H1 (cell line): ENCODE measurements around the gene RNU2-1. TPM values are rescaled to one million over a fixed set of nuclear protein-coding genes. Genes with fewer than 3 reads are reported as not detected.

Source experiments
- CTCF ChIA-PET: fragments of 300-600 bp; sonication (Branson Sonifier 250); formaldehyde crosslinking; loops from one replicate; lab custom pipeline; 2021; ENCODE audit not compliant: partially characterized antibody; lab: Charles Lee
- POLR2A ChIA-PET: fragments of 300-600 bp; sonication (Branson Sonifier 250); formaldehyde crosslinking; loops from one replicate; lab custom pipeline; 2021; ENCODE audit warnings: inconsistent platforms; ENCODE audit not compliant: partially characterized antibody; lab: Charles Lee
- DNase-seq, 2 experiments: peaks; one replicate each; pipeline versions ENCODE4 v3.0.0 to v3.0.0-alpha.2; 2010 to 2022; ENCODE audit warnings: low spot score in 2 of 2, low read depth in 1 of 2, mixed read lengths in 1 of 2
- FAIRE-seq: peaks from 2 replicates; lab custom pipeline; 2011; peaks lifted over from hg19 to GRCh38; lab: Jason Lieb, UNC
- H2AFZ ChIP-seq: 2 replicates; pipeline ENCODE4 v1.8.1; 2012; ENCODE audit warnings: low read length, inconsistent platforms
- H2AK5ac ChIP-seq: 2 replicates; pipeline ENCODE4 v1.6.1; 2013; ENCODE audit warnings: low read depth, low read length
- H2BK120ac ChIP-seq: replicated peaks from 2 replicates; pipeline ENCODE3; 2013; ENCODE audit warnings: low read depth, low read length, inconsistent platforms
- H2BK12ac ChIP-seq: 2 replicates; pipeline ENCODE4 v1.6.1; 2013; ENCODE audit warnings: low read depth, low read length
- H2BK15ac ChIP-seq: 2 replicates; pipeline ENCODE4 v1.6.1; 2013; ENCODE audit warnings: low read length
- H2BK20ac ChIP-seq: 2 replicates; pipeline ENCODE4 v1.6.1; 2013; ENCODE audit warnings: low read length
- H2BK5ac ChIP-seq: 2 replicates; pipeline ENCODE4 v1.6.1; 2013; ENCODE audit warnings: low read depth, low read length
- H3K14ac ChIP-seq: 2 replicates; pipeline ENCODE4 v1.6.1; 2013; ENCODE audit warnings: inconsistent platforms; ENCODE audit not compliant: insufficient read length
- H3K18ac ChIP-seq: 2 replicates; pipeline ENCODE4 v1.6.1; 2013; ENCODE audit warnings: low read length; ENCODE audit errors: extremely low read depth
- H3K23ac ChIP-seq: 2 replicates; pipeline ENCODE4 v1.6.1; 2013; ENCODE audit warnings: inconsistent platforms; ENCODE audit not compliant: insufficient read length
- H3K23me2 ChIP-seq: 2 replicates; pipeline ENCODE4 v1.6.1; 2013; ENCODE audit warnings: low read depth, low read length
- H3K27ac ChIP-seq: 2 replicates; pipeline ENCODE4 v1.6.1; 2011; ENCODE audit warnings: low read depth, low read length, inconsistent platforms
- H3K27me3 ChIP-seq, 4 experiments: replicated peaks in 1 of 4; 1 replicate in 1 of 4; 2 replicates in 3 of 4; pipeline versions ENCODE4 v1.6.1 to v1.8.1; 2011 to 2013; ENCODE audit warnings: low read length in 3 of 4, mild to moderate bottlenecking in 3 of 4, inconsistent platforms in 2 of 4, mixed read lengths in 2 of 4, moderate library complexity in 1 of 4; ENCODE audit not compliant: control insufficient read depth in 3 of 4, insufficient read depth in 3 of 4; ENCODE audit errors: extremely low read depth in 1 of 4
- H3K36me3 ChIP-seq, 4 experiments: 2 replicates each; pipeline versions ENCODE4 v1.6.1 to v1.8.1; 2011 to 2013; ENCODE audit warnings: mild to moderate bottlenecking in 4 of 4, low read length in 3 of 4, moderate library complexity in 2 of 4, control low read depth in 1 of 4, inconsistent platforms in 1 of 4; ENCODE audit not compliant: insufficient read depth in 4 of 4, control insufficient read depth in 2 of 4
- H3K4ac ChIP-seq: replicated peaks from 2 replicates; pipeline ENCODE3; 2013; ENCODE audit warnings: low read length, low read depth, mixed read lengths, inconsistent platforms; ENCODE audit not compliant: insufficient read length
- H3K4me1 ChIP-seq, 4 experiments: replicated peaks in 1 of 4; 1 replicate in 1 of 4; 2 replicates in 3 of 4; pipeline versions ENCODE4 v1.6.1 to v1.8.1; 2011 to 2013; ENCODE audit warnings: low read length in 3 of 4, inconsistent platforms in 2 of 4, mixed read lengths in 1 of 4; ENCODE audit not compliant: insufficient read depth in 4 of 4, control insufficient read depth in 3 of 4
- H3K4me2 ChIP-seq, 2 experiments: 2 replicates each; pipeline versions ENCODE4 v1.6.1 to v1.8.1; 2011 to 2013; ENCODE audit warnings: low read depth in 2 of 2, low read length in 2 of 2, control low read depth in 1 of 2, inconsistent platforms in 1 of 2, mild to moderate bottlenecking in 1 of 2; ENCODE audit not compliant: insufficient read depth in 1 of 2
- H3K4me3 ChIP-seq, 4 experiments: fragments of 200-600, 300-600 bp in 1 of 4; sonication (generic), shearing (Covaris generic), sonication (Bioruptor Twin) in 1 of 4; 2 replicates each; pipeline versions ENCODE4 v1.5.1 to v1.8.1; 2011 to 2016; ENCODE audit warnings: low read length in 4 of 4, low read depth in 3 of 4, control low read depth in 2 of 4, inconsistent platforms in 2 of 4, mild to moderate bottlenecking in 2 of 4, mixed read lengths in 1 of 4, moderate library complexity in 1 of 4; ENCODE audit not compliant: insufficient read depth in 2 of 4; ENCODE audit errors: extremely low read depth in 1 of 4
- H3K56ac ChIP-seq: replicated peaks from 2 replicates; pipeline ENCODE3; 2013; ENCODE audit warnings: low read depth, mild to moderate bottlenecking, mixed read lengths, low read length, inconsistent platforms; ENCODE audit not compliant: insufficient read length
- H3K79me1 ChIP-seq: 2 replicates; pipeline ENCODE4 v1.6.1; 2013; ENCODE audit warnings: low read depth, low read length, control low read depth
- H3K79me2 ChIP-seq, 2 experiments: 2 replicates each; pipeline versions ENCODE4 v1.6.1 to v1.8.1; 2012 to 2013; ENCODE audit warnings: low read length in 2 of 2, mild to moderate bottlenecking in 2 of 2, inconsistent platforms in 1 of 2; ENCODE audit not compliant: insufficient read depth in 2 of 2, control insufficient read depth in 1 of 2
- H3K9ac ChIP-seq, 4 experiments: replicated peaks in 1 of 4; 1 replicate in 1 of 4; 2 replicates in 3 of 4; pipeline versions ENCODE4 v1.6.1 to v1.8.1; 2011 to 2013; ENCODE audit warnings: low read depth in 3 of 4, low read length in 3 of 4, control low read depth in 2 of 4, mild to moderate bottlenecking in 2 of 4, moderate library complexity in 2 of 4, inconsistent platforms in 1 of 4; ENCODE audit errors: extremely low read depth in 1 of 4
- H3K9me3 ChIP-seq, 2 experiments: 2 replicates each; pipeline versions ENCODE4 v1.6.1 to v1.8.1; 2012 to 2013; ENCODE audit warnings: mild to moderate bottlenecking in 2 of 2, moderate library complexity in 2 of 2, control low read depth in 1 of 2, inconsistent platforms in 1 of 2, low read depth in 1 of 2, low read length in 1 of 2, mixed read lengths in 1 of 2; ENCODE audit not compliant: insufficient read depth in 2 of 2
- H4K20me1 ChIP-seq, 2 experiments: replicated peaks in 1 of 2; 2 replicates each; pipeline versions ENCODE3 to v1.8.1; 2011 to 2013; ENCODE audit warnings: inconsistent platforms in 2 of 2, low read length in 2 of 2, mild to moderate bottlenecking in 1 of 2; ENCODE audit not compliant: insufficient read depth in 2 of 2, control insufficient read depth in 1 of 2
- H4K5ac ChIP-seq: 2 replicates; pipeline ENCODE4 v1.6.1; 2013; ENCODE audit warnings: low read length, low read depth, mixed read lengths, inconsistent platforms; ENCODE audit not compliant: insufficient read length
- H4K8ac ChIP-seq: 2 replicates; pipeline ENCODE4 v1.8.0; 2013; ENCODE audit warnings: mild to moderate bottlenecking, moderate library complexity, low read length, inconsistent platforms; ENCODE audit not compliant: insufficient read depth; ENCODE audit errors: extremely low read depth
- H4K91ac ChIP-seq: replicated peaks from 2 replicates; pipeline ENCODE3; 2013; ENCODE audit warnings: low read length, mixed read lengths, inconsistent platforms; ENCODE audit not compliant: insufficient read length
- NANOG ChIP-seq: IDR thresholded peaks from 2 replicates; pipeline ENCODE4 v1.6.1; 2011; ENCODE audit warnings: low read length, low read depth, mild to moderate bottlenecking, inconsistent platforms; ENCODE audit not compliant: insufficient read depth, poor library complexity, severe bottlenecking
- WGBS, 2 experiments: shearing (Covaris generic) in 1 of 2; methylation state at CpG; one replicate each; pipeline versions ENCODE4 v1.1.6 to v1.1.7; 2013 to 2015; ENCODE audit warnings: low lambda C conversion rate in 2 of 2, mixed read lengths in 2 of 2, inconsistent platforms in 1 of 2, low coverage in 1 of 2, missing lambda C conversion rate in 1 of 2; ENCODE audit not compliant: insufficient replicate concordance in 2 of 2, insufficient coverage in 1 of 2, insufficient read length in 1 of 2; ENCODE audit errors: extremely low coverage in 1 of 2, missing lambda C conversion rate in 1 of 2; 5-methylcytosine and 5-hydroxymethylcytosine counted together
- polyA plus RNA-seq, 7 experiments: library from polyadenylated mRNA; depleted of rRNA in 3 of 7; stranded (reverse) in 5 of 7; unstranded in 2 of 7; fragments of >200 nt in 5 of 7; fragments of 200-250 nt in 2 of 7; gene quantifications; 1 replicate in 5 of 7; 2 replicates in 1 of 7; 4 replicates in 1 of 7; pipeline versions ENCODE4 v1.2.1 to v1.2.3, GENCODE V29; 2011 to 2013; ENCODE audit warnings: missing spikeins in 2 of 7, mixed read lengths in 2 of 7
- total RNA-seq: library from RNA; stranded (reverse); fragmentation: NEBNext Ultra II Directional; extraction: Animal tissue kit (Norgen Biotek cat#: 25700); gene quantifications from 2 replicates; pipeline ENCODE4 v1.2.1, GENCODE V29; 2021

Gene RNU2-1
- total and polyA plus RNA-seq, 2 of the 8 experiments (the other 6 are each of a cell fraction or from before 2014, with no cell fraction given), result 2,508 TPM; not detected in 1

- H4K91ac ChIP-seq, result no peak overlapping the region
- H3K23ac ChIP-seq, result no peak overlapping the region
- no peak overlapping the region for H2BK20ac ChIP-seq
- peaks cover 0 to 2% (median 0%) of the 10 kb centered on the region in 4 experiments; a peak in 1 of 8 replicates for H3K36me3 ChIP-seq
- FAIRE-seq (no peak), DNase-seq (no peak)
- POLR2A ChIA-PET, result interaction anchor here (0.5 to 10.3 kb wide), 5 partner anchors 17 to 267 kb away, joined by 3 to 123 read pairs (median 3); partner anchors contain the start of gene RPL27
- no peak overlapping the region for H3K9ac ChIP-seq
- CTCF ChIA-PET, result interaction anchor here (0.6 to 3.5 kb wide), 7 partner anchors 9 to 98 kb away, joined by 3 to 14 read pairs (median 4); no protein-coding TSS in a partner anchor
- no peak overlapping the region for H4K5ac ChIP-seq
- no peaks in the 10 kb centered on the region; a peak in 1 of 4 replicates for H3K9me3 ChIP-seq
- H3K4me3 ChIP-seq, result no peak overlapping the region
- no peak for TF ChIP-seq NANOG
- no peak overlapping the region for H3K56ac ChIP-seq
- H3K4ac ChIP-seq, result no peak overlapping the region
- no peaks in the 10 kb centered on the region for H3K79me1 ChIP-seq
- no peak overlapping the region for H3K14ac ChIP-seq
- H2BK12ac ChIP-seq, result 0 out of 2 replicates have a peak overlapping the region, but pooled peaks have one; percentile 68
- H4K8ac ChIP-seq, result no peak overlapping the region
- H3K79me2 ChIP-seq, result no peaks in the 10 kb centered on the region
- no peak overlapping the region for H2AFZ ChIP-seq
- no peak overlapping the region for H3K27ac ChIP-seq
- H2BK5ac ChIP-seq, result no peak overlapping the region
- no peaks in the 10 kb centered on the region for H4K20me1 ChIP-seq
- no peak overlapping the region for H2BK120ac ChIP-seq
- no peak overlapping the region for H2BK15ac ChIP-seq
- peaks cover 0 to 2% (median 0%) of the 10 kb centered on the region in 4 experiments; a peak in 1 of 7 replicates for H3K27me3 ChIP-seq
- WGBS, 2 experiments, result 100% methylated on average over 2 of the region's 2 CpGs; no CpG with 5 or more reads in 1 of the 2 experiments
- no peak overlapping the region for H2AK5ac ChIP-seq
- no peak overlapping the region for H3K18ac ChIP-seq
- peaks cover 0 to 5% (median 3%) of the 10 kb centered on the region in 4 experiments; a peak in 4 of 7 replicates for H3K4me1 ChIP-seq
- H3K4me2 ChIP-seq, result no peak overlapping the region; a peak in 1 of 4 replicates
- H3K23me2 ChIP-seq, result peaks cover 8% of the 10 kb centered on the region; the same call in 1 of the 2 replicates
These were observed 20.2 kb downstream of the RNU2-1 start for GRCh38 chr17:43213545-43213944.
